ENCODE data around the gene MGAM2. TPM values are rescaled to one million over a fixed set of nuclear protein-coding genes. Genes with fewer than 3 reads are reported as not detected.

MGAM2 gene
- total and polyA plus RNA-seq, 2 of the 13 experiments (the other 11 are each of a cell fraction or from before 2014, with no cell fraction given), result 0.29 TPM; not detected in 1

- TF ChIP-seq THRA (CRISPR knock-in tag; IDR thresholded peaks at IDR 0.05; ENCODE audit: borderline replicate concordance), result peak; percentile 23; the same call in 1 of the 2 replicates
- TF ChIP-seq BCLAF1 (IDR thresholded peaks at IDR 0.05), result no peak
- no peak for TF ChIP-seq ZNF513 (CRISPR knock-in tag; conservative IDR thresholded peaks at IDR 0.05)
- no peak for TF ChIP-seq PCBP1 (IDR thresholded peaks at IDR 0.05; ENCODE audit: borderline replicate concordance, low read depth, low read length)
- TF ChIP-seq ZFP36L1 (CRISPR knock-in tag; IDR thresholded peaks at IDR 0.05), result no peak
- TF ChIP-seq TBP (CRISPR knock-in tag; IDR thresholded peaks at IDR 0.05), result no peak
- TF ChIP-seq RAD51 (IDR thresholded peaks at IDR 0.05; ENCODE audit: borderline replicate concordance), result no peak
- TF ChIP-seq DR1 (CRISPR knock-in tag; IDR thresholded peaks at IDR 0.05), result no peak
- peak; percentile 89 for TF ChIP-seq ARID5B (CRISPR knock-in tag; IDR thresholded peaks at IDR 0.05)
- TF ChIP-seq KLF16 (CRISPR knock-in tag; IDR thresholded peaks at IDR 0.05), result no peak
- no peak for TF ChIP-seq ZNF713 (CRISPR knock-in tag; IDR thresholded peaks at IDR 0.05)
- no peak for TF ChIP-seq NONO (IDR thresholded peaks at IDR 0.05)
- TF ChIP-seq NONO (CRISPR knock-in tag; conservative IDR thresholded peaks at IDR 0.05), result no peak
- TF ChIP-seq ZNF570 (CRISPR knock-in tag; IDR thresholded peaks at IDR 0.05; ENCODE audit: borderline replicate concordance), result no peak
- TF ChIP-seq AHR (CRISPR knock-in tag; IDR thresholded peaks at IDR 0.05), result no peak
- no peak for TF ChIP-seq NR2F1 (CRISPR knock-in tag; IDR thresholded peaks at IDR 0.05)
These were observed 6.7 kb upstream of the MGAM2 start (continued) for GRCh38 chr7:142104550-142105527.
